NCI-H146 (cell line): ENCODE data around the gene YAP1.

Experiments
- DNase-seq: peaks from one replicate; lab custom pipeline; 2025; lab: John Stamatoyannopoulos, UW

The YAP1 gene

DNA sequence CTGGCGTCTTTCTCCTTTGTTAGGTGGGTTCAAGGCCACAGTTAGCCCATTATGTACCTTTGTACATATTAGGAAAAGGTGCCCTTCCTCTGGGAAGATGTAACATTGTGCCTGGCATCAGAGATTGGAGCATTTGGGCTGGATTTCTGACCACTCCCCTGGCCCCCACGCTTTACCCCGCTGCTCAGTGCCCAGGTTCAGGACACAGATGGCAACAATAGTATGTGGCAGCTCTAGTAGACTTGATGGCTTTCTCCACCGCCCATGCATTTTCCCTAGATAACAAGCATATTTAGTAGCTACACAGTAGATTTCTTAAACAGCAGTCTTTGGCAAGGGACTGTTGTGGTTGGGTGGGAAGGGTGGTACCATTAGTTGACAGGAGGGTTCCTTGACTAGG is 53.1 kb downstream of the YAP1 start:
- no peak for DNase-seq

- no peak for DNase-seq
Observed at GRCh38 chr11:102166175-102167064, 56.2 kb downstream of the YAP1 start.

GRCh38 chr11:102168481-102168880 is 58.2 kb downstream of the YAP1 start:
- DNase-seq, result no peak

- no peak for DNase-seq
Observed at GRCh38 chr11:102171101-102171500, 60.9 kb downstream of the YAP1 start.

DNA sequence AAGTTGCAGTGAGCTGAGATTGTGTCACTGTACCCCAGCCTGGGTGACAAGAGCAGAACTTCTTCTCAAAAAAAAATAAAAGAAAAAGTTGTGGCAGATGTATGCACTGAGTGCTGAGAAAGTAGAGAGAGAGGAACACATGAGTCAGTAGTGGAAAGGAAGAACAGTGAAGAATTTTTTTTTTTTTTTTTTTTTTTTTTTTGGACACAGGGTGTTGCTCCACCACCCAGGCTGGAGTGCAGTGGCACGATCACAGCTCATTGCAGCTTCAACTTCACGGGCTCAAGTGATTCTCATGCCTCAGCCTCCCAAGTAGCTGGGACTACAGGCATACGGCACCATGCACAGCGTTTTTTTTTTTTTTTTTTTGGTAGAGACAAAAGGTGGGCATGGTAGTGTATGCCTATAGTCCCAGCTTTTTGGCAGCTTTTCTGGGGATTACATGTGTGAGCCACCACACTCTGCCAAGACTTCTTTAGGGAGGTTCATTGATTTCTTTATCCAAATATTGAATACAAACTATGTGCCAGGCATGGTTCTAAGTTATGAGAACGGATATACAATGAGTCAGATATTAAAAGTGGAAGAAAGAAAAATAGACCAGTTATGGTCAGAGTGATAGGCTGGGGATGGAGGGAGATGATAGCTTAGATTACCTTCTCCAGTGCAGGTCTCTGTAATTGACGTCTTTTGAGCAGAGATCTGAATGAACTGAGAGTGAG is 62.0 kb downstream of the YAP1 start:
- no peak for DNase-seq

- no peak for DNase-seq
Observed at GRCh38 chr11:102177126-102177525, 66.9 kb downstream of the YAP1 start.

DNA sequence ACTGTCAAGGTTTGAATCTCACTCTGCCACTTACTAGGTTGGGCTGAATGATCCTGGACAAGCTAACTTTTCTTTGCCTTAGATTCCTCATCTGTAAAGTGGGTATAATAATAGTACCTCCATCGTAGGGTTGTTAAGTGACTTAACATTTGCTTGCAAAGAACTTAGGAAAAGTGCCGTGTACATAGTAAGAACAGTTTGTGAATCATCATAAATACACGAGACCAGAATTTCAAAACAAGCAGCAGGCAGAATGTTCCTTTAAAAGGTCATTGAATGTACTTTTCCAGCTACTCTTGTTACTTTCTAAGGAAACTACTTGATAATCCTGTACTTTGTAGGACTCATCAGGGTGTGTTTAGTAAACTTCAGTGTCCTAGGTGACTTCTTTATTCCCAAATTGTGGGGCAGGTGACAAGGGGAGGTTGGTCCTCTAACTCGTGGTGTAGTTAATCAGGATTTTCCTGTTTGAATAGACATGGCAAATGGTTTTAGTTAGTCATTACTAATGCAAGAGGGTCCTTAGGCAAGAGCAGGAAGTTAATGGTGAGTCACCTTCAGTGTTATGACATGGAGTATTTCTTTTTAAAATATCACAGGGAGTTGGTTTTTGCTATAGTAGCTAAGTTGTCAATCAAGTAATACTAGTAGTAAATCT is 67.9 kb downstream of the YAP1 start:
- no peak for DNase-seq

DNA sequence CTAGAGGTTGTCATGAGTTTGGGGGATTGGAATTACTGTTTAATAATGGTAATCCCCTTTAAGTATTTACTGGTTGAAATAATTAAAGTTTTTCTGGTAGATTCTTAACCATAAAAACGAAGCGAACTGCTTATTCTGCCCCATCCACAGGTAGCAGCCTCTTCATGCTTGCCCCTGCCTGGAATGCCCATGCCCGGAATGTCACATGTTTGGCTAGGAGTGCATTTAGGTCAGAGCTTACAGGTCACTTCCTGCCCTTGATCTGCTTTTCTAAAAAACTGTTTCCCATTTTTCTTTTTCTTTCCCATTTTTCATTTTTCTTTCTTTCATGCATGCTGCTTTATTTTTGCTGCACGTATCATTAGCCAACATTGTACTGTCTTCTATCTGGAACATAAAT is 69.1 kb downstream of the YAP1 start:
- DNase-seq, result no peak

- DNase-seq, result no peak
Observed at GRCh38 chr11:102184269-102184987, 74.2 kb downstream of the YAP1 start.

- no peak for DNase-seq
Observed at GRCh38 chr11:102186551-102187191, 76.4 kb downstream of the YAP1 start.

DNA sequence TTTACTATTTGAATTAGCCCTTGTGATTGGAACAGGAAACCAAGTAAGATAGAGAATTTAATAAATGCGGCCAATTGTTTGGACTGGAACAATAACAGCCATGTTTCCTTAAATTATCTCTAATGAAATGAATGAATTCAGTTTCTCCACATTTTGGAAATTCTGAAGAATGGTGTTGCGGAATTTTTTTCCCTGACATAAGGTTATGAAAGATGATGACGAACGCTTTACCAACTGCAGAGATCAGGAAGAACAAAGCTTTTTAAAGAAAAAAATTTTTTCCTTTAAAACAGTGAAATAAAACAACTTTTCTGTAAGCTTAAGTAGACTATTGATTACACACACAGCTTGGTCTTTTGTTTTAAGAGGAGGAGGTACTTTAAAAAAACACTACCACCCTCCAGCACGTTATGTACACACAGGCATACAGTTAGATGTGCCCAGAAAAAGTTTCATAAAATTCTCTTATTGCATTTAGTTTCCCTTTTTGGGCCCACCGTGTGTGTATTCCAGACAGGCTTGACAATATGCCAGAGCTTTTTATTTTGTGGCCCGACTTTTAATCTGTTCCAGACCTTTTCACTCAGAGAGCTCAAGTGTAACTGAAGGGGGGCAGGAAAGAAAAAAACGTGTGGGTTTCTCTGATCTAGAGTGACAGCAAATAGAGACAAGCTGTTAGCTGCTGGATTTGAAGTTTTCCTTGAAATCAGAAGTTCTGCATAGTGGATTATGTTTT is 77.3 kb downstream of the YAP1 start:
- DNase-seq, result no peak

- no peak for DNase-seq
Observed at GRCh38 chr11:102188488-102188887, 78.2 kb downstream of the YAP1 start.

- DNase-seq, result no peak
Observed at GRCh38 chr11:102191832-102192231, 81.6 kb downstream of the YAP1 start.

DNA sequence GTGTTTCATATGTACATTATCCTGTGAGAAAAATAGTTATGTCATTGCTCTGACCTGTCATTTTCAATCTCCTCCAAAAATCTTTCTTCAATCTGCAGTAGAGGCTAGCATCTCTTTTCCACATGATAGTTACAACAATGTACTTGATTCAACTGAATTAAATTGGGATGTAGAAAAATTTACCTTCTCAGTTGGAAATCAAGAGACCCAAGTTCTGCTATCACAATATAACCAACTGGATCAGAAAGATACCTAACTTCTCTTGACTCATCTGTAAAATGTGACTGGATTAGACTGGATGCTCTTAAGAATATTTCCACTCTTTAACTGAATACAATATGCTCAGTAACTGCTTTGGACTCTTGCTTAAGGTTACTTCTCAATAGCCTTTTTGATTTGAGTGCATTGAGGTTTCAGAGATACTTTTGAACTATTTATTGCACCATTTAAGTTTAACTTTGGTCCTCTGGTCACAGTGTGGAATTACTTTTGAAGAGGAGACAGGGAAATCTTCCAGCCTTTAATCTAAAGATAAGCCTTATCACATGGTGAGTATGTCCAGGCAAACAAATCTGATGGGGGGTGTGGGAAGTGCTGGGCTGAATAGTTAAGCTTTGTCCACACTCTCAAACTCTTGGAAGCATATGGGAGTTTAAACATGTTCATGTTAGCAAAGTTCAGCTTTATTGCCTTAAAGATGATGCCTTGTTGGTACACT is 82.3 kb downstream of the YAP1 start:
- DNase-seq, result no peak

DNA sequence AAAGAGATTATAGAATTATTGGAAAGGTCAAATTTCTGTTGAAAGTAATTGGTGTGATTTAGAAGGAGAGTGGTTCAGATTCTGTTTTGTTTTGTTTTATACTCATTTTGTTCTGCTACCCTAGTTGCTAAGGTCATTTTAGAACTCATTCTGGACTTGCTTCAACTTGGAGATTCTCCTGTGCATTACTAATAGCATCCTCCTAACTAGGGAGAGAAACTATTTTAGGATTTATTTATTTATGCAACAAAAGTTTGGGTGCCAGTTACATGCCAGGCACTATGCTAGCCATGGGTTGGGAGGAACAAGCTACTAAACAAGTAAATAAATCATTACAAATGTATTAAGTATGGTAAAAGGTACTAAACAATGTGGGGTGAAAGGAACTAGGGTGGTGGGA is 84.0 kb downstream of the YAP1 start:
- no peak for DNase-seq

GRCh38 chr11:102194990-102195389 is 84.7 kb downstream of the YAP1 start:
- DNase-seq, result no peak

GRCh38 chr11:102196351-102196750 is 86.1 kb downstream of the YAP1 start:
- no peak for DNase-seq

DNA sequence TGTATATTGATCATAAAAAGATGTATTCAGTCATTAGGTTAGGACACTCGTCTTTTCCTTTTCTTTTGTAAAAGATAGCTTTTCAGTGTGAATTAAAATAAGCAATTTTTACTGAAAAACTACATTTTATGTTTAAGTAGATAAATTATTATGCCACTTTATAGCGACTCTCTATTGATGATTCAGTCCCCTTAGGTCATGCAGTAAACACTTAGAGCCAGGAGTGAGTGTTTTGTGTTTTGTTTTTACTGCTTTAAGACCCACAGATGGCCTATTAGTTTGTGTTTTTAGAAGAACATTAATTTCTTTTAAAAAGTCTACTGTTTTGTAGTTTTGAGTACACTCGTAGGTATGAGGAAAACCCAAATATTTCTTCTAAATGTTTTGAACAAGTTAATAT is 86.6 kb downstream of the YAP1 start:
- DNase-seq, result no peak

DNA sequence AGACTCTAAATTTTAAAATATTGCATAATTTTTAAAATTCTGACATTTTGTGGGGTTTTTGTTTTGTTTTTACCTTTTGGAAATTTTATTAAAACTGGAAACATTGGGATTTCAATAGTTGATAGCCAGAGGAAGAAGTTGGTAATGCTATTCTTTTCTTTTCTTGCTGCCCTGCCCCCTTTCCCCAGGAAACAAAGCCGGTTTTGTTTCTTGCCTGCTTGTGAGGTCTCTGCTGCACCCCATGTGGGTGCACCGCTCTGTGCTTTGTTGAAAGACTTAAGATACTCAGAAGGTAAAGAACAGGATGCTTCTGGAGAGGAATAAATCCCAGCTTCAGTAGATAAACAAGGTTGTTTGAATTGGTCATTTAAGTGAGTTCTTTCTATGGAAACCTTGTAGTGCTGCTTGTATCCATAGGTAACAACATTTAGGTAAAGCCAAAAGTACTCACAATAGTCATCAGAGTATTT is 87.5 kb downstream of the YAP1 start:
- DNase-seq, result no peak

- DNase-seq, result no peak
Observed at GRCh38 chr11:102199673-102200072, 89.4 kb downstream of the YAP1 start.
